ENCODE measurements around the gene PAM16.
"Not testable (repeated sequence)": the region's sequence is repeated elsewhere in the genome, so short reads cannot be mapped to it uniquely, and the experiment has no call there.

DNA sequence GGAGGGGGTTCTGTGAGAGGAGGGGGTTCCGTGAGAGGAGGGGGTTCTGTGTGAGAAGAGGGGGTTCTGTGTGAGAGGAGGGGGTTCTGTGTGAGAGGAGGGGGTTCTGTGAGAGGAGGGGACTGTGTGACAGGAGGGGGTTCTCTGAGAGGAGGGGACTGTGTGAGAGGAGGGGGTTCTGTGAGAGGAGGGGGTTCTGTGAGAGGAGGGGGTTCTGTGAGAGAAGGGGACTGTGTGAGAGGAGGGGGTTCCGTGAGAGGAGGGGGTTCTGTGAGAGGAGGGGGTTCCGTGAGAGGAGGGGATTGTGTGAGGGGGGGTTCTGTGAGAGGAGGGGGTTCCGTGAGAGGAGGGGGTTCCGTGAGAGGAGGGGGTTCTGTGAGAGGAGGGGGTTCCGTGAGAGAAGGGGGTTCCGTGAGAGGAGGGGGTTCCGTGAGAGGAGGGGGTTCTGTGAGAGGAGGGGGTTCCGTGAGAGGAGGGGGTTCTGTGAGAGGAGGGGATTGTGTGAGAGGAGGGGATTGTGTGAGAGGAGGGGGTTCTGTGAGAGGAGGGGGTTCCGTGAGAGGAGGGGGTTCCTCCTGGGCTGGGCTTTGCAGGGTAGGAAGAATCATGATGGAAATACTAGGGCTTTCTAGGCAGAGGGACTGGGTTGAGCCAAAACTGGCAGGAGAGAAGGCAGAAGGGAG, 6.7 kb downstream of the PAM16 start:
- TF ChIP-seq, protein P1, sequence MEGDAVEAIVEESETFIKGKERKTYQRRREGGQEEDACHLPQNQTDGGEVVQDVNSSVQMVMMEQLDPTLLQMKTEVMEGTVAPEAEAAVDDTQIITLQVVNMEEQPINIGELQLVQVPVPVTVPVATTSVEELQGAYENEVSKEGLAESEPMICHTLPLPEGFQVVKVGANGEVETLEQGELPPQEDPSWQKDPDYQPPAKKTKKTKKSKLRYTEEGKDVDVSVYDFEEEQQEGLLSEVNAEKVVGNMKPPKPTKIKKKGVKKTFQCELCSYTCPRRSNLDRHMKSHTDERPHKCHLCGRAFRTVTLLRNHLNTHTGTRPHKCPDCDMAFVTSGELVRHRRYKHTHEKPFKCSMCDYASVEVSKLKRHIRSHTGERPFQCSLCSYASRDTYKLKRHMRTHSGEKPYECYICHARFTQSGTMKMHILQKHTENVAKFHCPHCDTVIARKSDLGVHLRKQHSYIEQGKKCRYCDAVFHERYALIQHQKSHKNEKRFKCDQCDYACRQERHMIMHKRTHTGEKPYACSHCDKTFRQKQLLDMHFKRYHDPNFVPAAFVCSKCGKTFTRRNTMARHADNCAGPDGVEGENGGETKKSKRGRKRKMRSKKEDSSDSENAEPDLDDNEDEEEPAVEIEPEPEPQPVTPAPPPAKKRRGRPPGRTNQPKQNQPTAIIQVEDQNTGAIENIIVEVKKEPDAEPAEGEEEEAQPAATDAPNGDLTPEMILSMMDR (IDR thresholded peaks at IDR 0.05; ENCODE audit: poor library complexity, severe bottlenecking): not testable (repeated sequence)
- not testable (repeated sequence) for TF ChIP-seq EZH2 (IDR thresholded peaks at IDR 0.05; ENCODE audit: borderline replicate concordance, insufficient read depth, low read length, poor library complexity, severe bottlenecking); MXI1 (conservative IDR thresholded peaks at IDR 0.05; ENCODE audit: poor library complexity, severe bottlenecking); SMC3 (conservative IDR thresholded peaks at IDR 0.05; ENCODE audit: poor library complexity); EP300 (conservative IDR thresholded peaks at IDR 0.05; ENCODE audit: poor library complexity, severe bottlenecking)
